K562 (cell line): ENCODE measurements around the gene RNF223. TPM values are rescaled to one million over a fixed set of nuclear protein-coding genes. Genes with fewer than 3 reads are reported as not detected.

Experiments
- HDAC3 ChIP-seq: fragments of 450-650 bp; IDR thresholded peaks from 2 replicates; pipeline ENCODE4 v1.6.1; 2018; ENCODE audit warnings: borderline replicate concordance, mild to moderate bottlenecking, moderate library complexity; ENCODE audit not compliant: partially characterized antibody
- KAT7 ChIP-seq: sonication (generic); formaldehyde crosslinking; IDR thresholded peaks from 2 replicates; pipeline ENCODE4 v1.8.0; 2022; ENCODE audit warnings: missing genetic modification reagents, mild to moderate bottlenecking, borderline replicate concordance
- NCOA4 ChIP-seq: fragments of 450-650 bp; IDR thresholded peaks from 2 replicates; pipeline ENCODE4 v1.6.1; 2018; ENCODE audit warnings: mild to moderate bottlenecking; ENCODE audit not compliant: partially characterized antibody
- RBFOX2 ChIP-seq: fragments of 200-400 bp; formaldehyde crosslinking; IDR thresholded peaks from 2 replicates; pipeline ENCODE4 v1.6.1; 2017; ENCODE audit warnings: low read depth, mild to moderate bottlenecking, low read length, moderate library complexity
- RBM25 ChIP-seq: fragments of 200-400 bp; formaldehyde crosslinking; IDR thresholded peaks from 2 replicates; pipeline ENCODE4 v1.6.1; 2018; ENCODE audit warnings: low read length, low read depth, moderate library complexity; ENCODE audit not compliant: severe bottlenecking
- SMAD2 ChIP-seq: fragments of 150-350 bp; IDR thresholded peaks from 2 replicates; pipeline ENCODE4 v1.6.1; 2014; ENCODE audit warnings: low read depth, mild to moderate bottlenecking, low read length
- SMARCE1 ChIP-seq: fragments of 450-650 bp; IDR thresholded peaks from 2 replicates; pipeline ENCODE4 v1.7.1; 2016; ENCODE audit warnings: mild to moderate bottlenecking
- TCF3 ChIP-seq: sonication (generic); formaldehyde crosslinking; IDR thresholded peaks from 2 replicates; pipeline ENCODE4 v1.4.0; 2020; ENCODE audit warnings: mild to moderate bottlenecking, missing genetic modification reagents
- TCF7L2 ChIP-seq: fragments of 150-350 bp; IDR thresholded peaks from 2 replicates; pipeline ENCODE4 v1.6.1; 2016; ENCODE audit warnings: low read depth, mild to moderate bottlenecking, low read length, moderate library complexity
- THRAP3 ChIP-seq: fragments of 450-650 bp; IDR thresholded peaks from 2 replicates; pipeline ENCODE4 v1.6.1; 2016; ENCODE audit warnings: mild to moderate bottlenecking, inconsistent platforms, borderline replicate concordance
- ZNF134 ChIP-seq: fragments of 250-450 bp; sonication (Bioruptor Pico); conservative IDR thresholded peaks from 2 replicates; pipeline ENCODE4 v1.4.0; 2020
- ZNF76 ChIP-seq: fragments of 250-450 bp; sonication (Bioruptor Pico); IDR thresholded peaks from 2 replicates; pipeline ENCODE4 v1.4.0; 2020; ENCODE audit warnings: mild to moderate bottlenecking, moderate library complexity, borderline replicate concordance
- polyA plus RNA-seq, 8 experiments: library from polyadenylated mRNA; depleted of rRNA in 4 of 8; stranded (reverse) in 5 of 8; unstranded in 3 of 8; fragments of >200 nt; fragmentation: Nextera tagmentation in 2 of 8; fragmentation: Illumina TruSeq in 1 of 8; extraction: Ambion mirVana in 2 of 8; extraction: Trizol in 1 of 8; gene quantifications; 2 replicates each; pipeline versions ENCODE4 v1.2.1 to v1.2.3, GENCODE V29; 2011 to 2014; ENCODE audit warnings: inconsistent platforms in 1 of 8, missing spikeins in 1 of 8
- total RNA-seq, 7 experiments: library from RNA; depleted of rRNA in 6 of 7; stranded (reverse); fragments of >200 nt in 6 of 7; fragmentation: Illumina TruSeq in 2 of 7; extraction: Trizol in 2 of 7; gene quantifications; 2 replicates each; pipeline versions ENCODE4 v1.2.1 to v1.2.3, GENCODE V29; 2011 to 2021; ENCODE audit warnings: low replicate concordance in 1 of 7
- TF ChIP-seq, protein P1 (sequence below): fragments of 250-450 bp; sonication (Bioruptor Pico); IDR thresholded peaks from 2 replicates; pipeline ENCODE4 v1.5.0; 2021; ENCODE audit warnings: mild to moderate bottlenecking, borderline replicate concordance
- TF ChIP-seq, protein P2 (sequence below): sonication (generic); formaldehyde crosslinking; IDR thresholded peaks from 2 replicates; pipeline ENCODE4 v1.8.0; 2023; ENCODE audit warnings: mild to moderate bottlenecking, missing genetic modification reagents
- TF ChIP-seq, protein P3 (sequence below): fragments of 250-450 bp; sonication (Bioruptor Pico); IDR thresholded peaks from 2 replicates; pipeline ENCODE4 v1.9.0; 2021; ENCODE audit warnings: mild to moderate bottlenecking, inconsistent platforms

RNF223 gene
- total and polyA plus RNA-seq, 9 of the 15 experiments (the other 6 are each of a cell fraction or from before 2014, with no cell fraction given) = 0.04 to 0.32 TPM; not detected in 7

DNA sequence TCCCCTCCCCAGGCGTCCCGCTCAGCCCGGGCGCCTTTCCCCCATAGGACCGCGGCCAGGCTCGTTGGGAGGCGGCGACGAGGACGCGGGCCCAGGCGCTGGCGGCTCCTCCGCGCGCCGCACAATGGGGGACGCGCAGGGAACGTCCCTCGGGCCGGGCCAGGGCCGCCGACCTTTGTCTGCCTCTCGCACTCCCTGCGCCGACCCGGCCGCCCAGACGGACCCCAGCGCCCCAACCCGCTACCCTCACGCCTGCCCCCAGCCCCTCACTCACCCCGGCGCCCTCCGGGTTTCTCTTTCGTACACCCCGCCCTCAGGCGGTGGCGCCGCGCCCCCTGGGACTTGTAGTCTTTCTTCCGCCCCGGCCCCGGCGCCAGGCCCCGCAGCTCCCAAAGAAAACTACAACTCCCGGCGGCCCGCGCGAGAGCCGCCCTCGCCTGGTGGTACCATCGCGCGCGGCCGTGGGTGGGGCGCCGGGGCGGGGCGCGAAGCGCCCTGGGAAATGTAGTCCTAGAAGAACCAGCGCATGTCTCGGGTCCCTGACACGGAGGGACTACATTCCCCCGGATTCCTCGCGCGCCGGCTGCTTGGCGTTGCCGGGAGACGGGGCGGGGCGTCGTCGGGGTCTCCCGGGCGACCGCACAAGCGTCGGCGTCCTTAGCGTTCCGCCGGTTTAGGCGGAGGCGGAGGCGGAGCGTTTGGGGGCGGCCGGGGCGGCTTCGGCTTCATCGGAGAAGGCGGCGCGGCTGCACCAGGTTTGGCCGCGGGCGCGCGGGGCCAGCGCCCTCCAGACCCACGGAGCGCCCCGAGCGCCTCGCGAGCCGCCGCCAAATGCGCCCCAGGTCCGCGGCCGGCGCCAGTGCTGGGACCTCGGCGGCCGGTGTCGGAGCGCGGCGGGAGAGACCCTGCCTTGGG lies 41.9 kb upstream of the RNF223 start, which contains the start of gene C1orf159 (continued):
- TF ChIP-seq HDAC3 = no peak
- peak; percentile 77 for TF ChIP-seq ZNF134 (CRISPR knock-in tag)
- TF ChIP-seq, protein P1, sequence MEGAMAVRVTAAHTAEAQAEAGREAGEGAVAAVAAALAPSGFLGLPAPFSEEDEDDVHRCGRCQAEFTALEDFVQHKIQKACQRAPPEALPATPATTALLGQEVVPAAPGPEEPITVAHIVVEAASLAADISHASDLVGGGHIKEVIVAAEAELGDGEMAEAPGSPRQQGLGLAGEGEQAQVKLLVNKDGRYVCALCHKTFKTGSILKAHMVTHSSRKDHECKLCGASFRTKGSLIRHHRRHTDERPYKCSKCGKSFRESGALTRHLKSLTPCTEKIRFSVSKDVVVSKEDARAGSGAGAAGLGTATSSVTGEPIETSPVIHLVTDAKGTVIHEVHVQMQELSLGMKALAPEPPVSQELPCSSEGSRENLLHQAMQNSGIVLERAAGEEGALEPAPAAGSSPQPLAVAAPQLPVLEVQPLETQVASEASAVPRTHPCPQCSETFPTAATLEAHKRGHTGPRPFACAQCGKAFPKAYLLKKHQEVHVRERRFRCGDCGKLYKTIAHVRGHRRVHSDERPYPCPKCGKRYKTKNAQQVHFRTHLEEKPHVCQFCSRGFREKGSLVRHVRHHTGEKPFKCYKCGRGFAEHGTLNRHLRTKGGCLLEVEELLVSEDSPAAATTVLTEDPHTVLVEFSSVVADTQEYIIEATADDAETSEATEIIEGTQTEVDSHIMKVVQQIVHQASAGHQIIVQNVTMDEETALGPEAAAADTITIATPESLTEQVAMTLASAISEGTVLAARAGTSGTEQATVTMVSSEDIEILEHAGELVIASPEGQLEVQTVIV (CRISPR knock-in tag) = peak; percentile 90
- TF ChIP-seq RBM25 = peak; percentile 53
- TF ChIP-seq TCF3 (CRISPR knock-in tag) = no peak
- TF ChIP-seq, protein P2, sequence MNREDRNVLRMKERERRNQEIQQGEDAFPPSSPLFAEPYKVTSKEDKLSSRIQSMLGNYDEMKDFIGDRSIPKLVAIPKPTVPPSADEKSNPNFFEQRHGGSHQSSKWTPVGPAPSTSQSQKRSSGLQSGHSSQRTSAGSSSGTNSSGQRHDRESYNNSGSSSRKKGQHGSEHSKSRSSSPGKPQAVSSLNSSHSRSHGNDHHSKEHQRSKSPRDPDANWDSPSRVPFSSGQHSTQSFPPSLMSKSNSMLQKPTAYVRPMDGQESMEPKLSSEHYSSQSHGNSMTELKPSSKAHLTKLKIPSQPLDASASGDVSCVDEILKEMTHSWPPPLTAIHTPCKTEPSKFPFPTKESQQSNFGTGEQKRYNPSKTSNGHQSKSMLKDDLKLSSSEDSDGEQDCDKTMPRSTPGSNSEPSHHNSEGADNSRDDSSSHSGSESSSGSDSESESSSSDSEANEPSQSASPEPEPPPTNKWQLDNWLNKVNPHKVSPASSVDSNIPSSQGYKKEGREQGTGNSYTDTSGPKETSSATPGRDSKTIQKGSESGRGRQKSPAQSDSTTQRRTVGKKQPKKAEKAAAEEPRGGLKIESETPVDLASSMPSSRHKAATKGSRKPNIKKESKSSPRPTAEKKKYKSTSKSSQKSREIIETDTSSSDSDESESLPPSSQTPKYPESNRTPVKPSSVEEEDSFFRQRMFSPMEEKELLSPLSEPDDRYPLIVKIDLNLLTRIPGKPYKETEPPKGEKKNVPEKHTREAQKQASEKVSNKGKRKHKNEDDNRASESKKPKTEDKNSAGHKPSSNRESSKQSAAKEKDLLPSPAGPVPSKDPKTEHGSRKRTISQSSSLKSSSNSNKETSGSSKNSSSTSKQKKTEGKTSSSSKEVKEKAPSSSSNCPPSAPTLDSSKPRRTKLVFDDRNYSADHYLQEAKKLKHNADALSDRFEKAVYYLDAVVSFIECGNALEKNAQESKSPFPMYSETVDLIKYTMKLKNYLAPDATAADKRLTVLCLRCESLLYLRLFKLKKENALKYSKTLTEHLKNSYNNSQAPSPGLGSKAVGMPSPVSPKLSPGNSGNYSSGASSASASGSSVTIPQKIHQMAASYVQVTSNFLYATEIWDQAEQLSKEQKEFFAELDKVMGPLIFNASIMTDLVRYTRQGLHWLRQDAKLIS (CRISPR knock-in tag) = peak; percentile 71; the same call in 1 of the 2 replicates
- no peak; the same call in 1 of the 2 replicates for TF ChIP-seq SMAD2
- TF ChIP-seq RBFOX2 = peak; percentile 69
- 0 out of 2 replicates have a peak, but pooled peaks have one; percentile 61 for TF ChIP-seq ZNF76 (CRISPR knock-in tag)
- TF ChIP-seq THRAP3 = no peak
- no peak for TF ChIP-seq NCOA4
- no peak; the same call in 1 of the 2 replicates for TF ChIP-seq KAT7 (CRISPR knock-in tag)
- TF ChIP-seq, protein P3, sequence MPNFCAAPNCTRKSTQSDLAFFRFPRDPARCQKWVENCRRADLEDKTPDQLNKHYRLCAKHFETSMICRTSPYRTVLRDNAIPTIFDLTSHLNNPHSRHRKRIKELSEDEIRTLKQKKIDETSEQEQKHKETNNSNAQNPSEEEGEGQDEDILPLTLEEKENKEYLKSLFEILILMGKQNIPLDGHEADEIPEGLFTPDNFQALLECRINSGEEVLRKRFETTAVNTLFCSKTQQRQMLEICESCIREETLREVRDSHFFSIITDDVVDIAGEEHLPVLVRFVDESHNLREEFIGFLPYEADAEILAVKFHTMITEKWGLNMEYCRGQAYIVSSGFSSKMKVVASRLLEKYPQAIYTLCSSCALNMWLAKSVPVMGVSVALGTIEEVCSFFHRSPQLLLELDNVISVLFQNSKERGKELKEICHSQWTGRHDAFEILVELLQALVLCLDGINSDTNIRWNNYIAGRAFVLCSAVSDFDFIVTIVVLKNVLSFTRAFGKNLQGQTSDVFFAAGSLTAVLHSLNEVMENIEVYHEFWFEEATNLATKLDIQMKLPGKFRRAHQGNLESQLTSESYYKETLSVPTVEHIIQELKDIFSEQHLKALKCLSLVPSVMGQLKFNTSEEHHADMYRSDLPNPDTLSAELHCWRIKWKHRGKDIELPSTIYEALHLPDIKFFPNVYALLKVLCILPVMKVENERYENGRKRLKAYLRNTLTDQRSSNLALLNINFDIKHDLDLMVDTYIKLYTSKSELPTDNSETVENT (CRISPR knock-in tag) = peak; percentile 56; the same call in 1 of the 2 replicates
- TF ChIP-seq SMARCE1 = no peak
- TF ChIP-seq TCF7L2 = no peak
